Central memory CD8-positive, alpha-beta T cell (primary cell): Measurements from ENCODE around the gene LRRC42.

Experiments used
- ATAC-seq: fragments of 150-1000 bp; cut with Tn5 transposase; replicated peaks from 2 replicates; pipeline ENCODE4 v1.10.0; 2022; ENCODE audit warnings: mild to moderate bottlenecking, moderate FRiP score, moderate number of reproducible peaks; ENCODE audit not compliant: poor library complexity, severe bottlenecking; ENCODE audit errors: extremely low read depth
- DNase-seq, 2 donors: peaks; one replicate each; pipeline ENCODE4 v3.0.0; 2021; ENCODE audit warnings: low spot score in 2 of 2
- H3K27ac Mint-ChIP-seq: one replicate; pipeline ENCODE4 v1.8.0; 2022; ENCODE audit warnings: low read depth, mild to moderate bottlenecking, moderate library complexity, mixed read lengths
- H3K27me3 Mint-ChIP-seq: one replicate; pipeline ENCODE4 v1.8.0; 2022; ENCODE audit warnings: mixed read lengths
- H3K36me3 Mint-ChIP-seq: one replicate; pipeline ENCODE4 v1.8.0; 2022; ENCODE audit warnings: mild to moderate bottlenecking, moderate library complexity, mixed read lengths; ENCODE audit not compliant: insufficient read depth
- H3K4me1 Mint-ChIP-seq: one replicate; pipeline ENCODE4 v1.8.0; 2022; ENCODE audit warnings: mixed read lengths
- H3K4me3 Mint-ChIP-seq: one replicate; pipeline ENCODE4 v1.8.0; 2022; ENCODE audit warnings: mild to moderate bottlenecking, moderate library complexity, mixed read lengths
- H3K9me3 Mint-ChIP-seq: one replicate; pipeline ENCODE4 v1.8.0; 2022; ENCODE audit warnings: mixed read lengths

Gene LRRC42

DNA sequence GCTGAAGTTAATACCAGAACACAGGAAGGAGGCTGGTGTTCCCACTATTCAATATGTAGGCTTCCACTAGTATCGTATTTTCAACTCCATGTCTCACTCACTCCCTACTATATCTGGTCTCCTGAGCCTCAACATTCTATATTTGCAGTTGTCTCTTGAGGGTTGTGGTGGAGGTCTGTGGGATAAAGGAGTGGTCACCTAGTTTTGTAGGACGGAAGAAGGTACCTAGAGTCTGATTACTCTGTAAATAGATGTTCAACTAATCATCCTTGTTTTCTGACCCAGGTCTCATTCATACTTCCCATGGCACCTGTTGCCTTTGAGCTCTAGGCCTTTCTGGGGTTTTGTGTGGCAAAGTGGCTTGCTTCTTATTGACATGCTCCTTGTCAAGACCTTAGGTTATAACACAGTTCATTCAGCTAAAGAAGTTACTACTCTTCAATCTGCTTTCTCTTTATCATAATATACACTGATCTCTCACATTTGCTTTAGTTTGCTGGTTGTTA lies 18.7 kb upstream of the LRRC42 start:
- no peak for DNase-seq
- peaks cover 34% of the 10 kb centered on the region for H3K36me3 Mint-ChIP-seq
- no peak for ATAC-seq
- peak overlapping the region; percentile 6 for H3K27ac Mint-ChIP-seq
- H3K27me3 Mint-ChIP-seq = no peaks in the 10 kb centered on the region
- H3K4me3 Mint-ChIP-seq = no peak overlapping the region
- H3K9me3 Mint-ChIP-seq = no peaks in the 10 kb centered on the region
- H3K4me1 Mint-ChIP-seq = peaks cover 15% of the 10 kb centered on the region

DNA sequence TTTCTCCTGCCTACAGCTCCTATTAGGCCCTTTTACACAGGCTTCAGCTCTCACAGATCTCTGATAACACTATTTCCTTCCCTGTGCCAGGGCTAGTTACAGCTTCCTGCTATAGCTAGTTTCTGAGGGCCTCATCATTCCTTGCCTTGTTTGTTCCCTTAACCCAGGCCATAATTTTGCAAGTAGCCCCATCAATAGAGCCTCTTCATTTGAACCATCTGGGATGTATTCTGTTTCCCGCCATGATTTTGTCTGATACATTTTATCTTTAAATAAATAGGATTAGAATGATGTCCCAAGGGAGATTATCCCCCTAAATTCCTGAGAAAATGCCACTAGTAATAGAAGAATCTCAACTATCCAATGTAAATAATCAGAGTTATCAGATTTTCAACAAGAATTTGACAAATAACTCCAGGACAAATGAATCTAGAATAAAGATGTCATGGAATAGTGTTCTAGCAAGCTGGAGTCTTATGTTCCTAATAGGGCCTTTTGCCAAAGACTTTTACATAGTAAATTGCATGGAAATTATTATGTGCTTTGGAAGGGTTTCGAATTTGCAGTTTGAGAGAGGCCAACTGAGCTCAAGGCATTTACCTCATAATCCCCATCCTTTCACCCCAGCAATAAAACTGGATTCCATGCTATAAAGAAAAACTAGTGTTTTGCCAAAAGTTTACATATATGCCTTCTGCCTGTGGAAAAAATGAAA lies 16.7 kb upstream of the LRRC42 start:
- ATAC-seq = no peak
- peaks cover 15% of the 10 kb centered on the region for H3K4me1 Mint-ChIP-seq
- peak overlapping the region; percentile 6 for H3K27ac Mint-ChIP-seq

DNA sequence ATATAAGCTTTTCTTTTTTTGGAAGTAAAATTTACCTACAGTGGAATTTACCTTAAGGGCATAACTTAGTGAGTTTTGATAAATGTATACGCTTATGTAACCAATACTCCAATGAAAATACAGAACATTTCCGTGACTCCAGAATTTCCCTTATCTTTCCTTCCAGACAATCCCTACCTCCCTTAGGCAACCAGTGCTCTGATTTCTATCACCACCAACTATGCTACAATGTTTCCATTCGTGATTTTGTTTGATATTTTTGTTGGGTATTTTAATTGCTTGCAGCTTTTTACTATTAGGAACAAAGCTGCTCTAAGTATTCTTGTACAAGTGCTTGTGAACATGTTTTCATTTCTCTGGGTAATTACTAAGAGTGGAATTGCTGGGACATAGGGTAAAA lies 15.2 kb upstream of the LRRC42 start:
- Mint-ChIP-seq H3K4me1 (peaks cover 15% of the 10 kb centered on the region), H3K9me3 (no peaks in the 10 kb centered on the region), H3K4me3 (no peak overlapping the region), H3K27ac (no peak overlapping the region), H3K27me3 (no peaks in the 10 kb centered on the region), H3K36me3 (peaks cover 29% of the 10 kb centered on the region)
- ATAC-seq = no peak
- DNase-seq = no peak

More for the DNA sequence above, 16.7 kb upstream of the LRRC42 start:
- no peaks in the 10 kb centered on the region for H3K27me3 Mint-ChIP-seq
- H3K9me3 Mint-ChIP-seq = no peaks in the 10 kb centered on the region
- no peak overlapping the region for H3K4me3 Mint-ChIP-seq
- H3K36me3 Mint-ChIP-seq = peaks cover 29% of the 10 kb centered on the region
- no peak for DNase-seq

DNA sequence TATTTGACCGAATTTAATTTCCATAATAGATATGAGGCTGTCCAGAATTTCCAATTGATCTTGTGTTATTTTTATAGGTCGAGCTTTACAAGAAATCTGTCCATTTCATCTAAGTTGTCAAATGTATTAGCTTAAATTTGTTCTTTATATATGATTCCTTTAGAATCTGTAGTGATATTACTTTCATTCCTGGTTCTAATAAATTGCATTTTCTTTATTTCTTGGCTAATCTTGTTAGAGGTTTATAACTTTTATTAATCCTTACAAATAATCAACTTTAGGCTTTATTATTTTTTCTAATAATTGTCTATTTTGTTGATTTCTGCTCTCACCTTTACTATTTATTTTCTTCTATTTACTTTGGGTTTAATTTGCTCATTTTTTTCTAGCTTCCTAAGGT lies 14.6 kb upstream of the LRRC42 start:
- Mint-ChIP-seq H3K27ac (no peak overlapping the region), H3K36me3 (peaks cover 28% of the 10 kb centered on the region), H3K9me3 (no peaks in the 10 kb centered on the region), H3K4me1 (peaks cover 16% of the 10 kb centered on the region), H3K4me3 (no peak overlapping the region), H3K27me3 (no peaks in the 10 kb centered on the region)
- ATAC-seq = no peak
- no peak for DNase-seq

DNA sequence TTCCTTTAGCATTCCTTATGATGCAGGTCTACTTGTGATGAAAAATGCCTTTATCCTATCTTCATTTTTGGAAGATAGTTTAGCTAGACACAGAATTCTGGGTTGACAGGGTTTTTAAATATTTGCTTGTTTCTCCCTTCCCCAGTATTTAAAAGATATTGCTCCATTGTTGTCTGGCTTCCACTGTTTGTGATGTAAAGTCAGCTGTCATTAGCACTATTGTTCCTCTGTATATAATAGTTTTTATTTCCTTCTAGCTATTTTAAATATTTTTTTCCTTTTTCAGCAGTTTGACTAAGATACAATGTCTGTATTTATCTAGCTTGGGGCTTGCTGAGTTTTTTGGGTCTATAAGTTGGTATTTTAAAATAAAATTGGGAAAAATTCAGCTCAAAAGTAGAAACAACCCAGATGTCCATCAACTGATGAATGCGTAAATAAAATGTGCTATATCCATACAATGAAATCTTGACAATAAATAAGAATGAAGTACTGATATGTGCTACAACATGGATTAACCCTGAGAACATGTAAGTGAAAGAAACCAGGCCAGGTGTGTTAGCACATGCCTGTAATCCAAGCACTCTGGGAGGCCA lies 11.9 kb upstream of the LRRC42 start:
- Mint-ChIP-seq H3K27ac (no peak overlapping the region), H3K4me1 (peaks cover 25% of the 10 kb centered on the region), H3K4me3 (no peak overlapping the region), H3K9me3 (no peaks in the 10 kb centered on the region), H3K27me3 (no peaks in the 10 kb centered on the region), H3K36me3 (peaks cover 35% of the 10 kb centered on the region)
- no peak for ATAC-seq
- DNase-seq = no peak

DNA sequence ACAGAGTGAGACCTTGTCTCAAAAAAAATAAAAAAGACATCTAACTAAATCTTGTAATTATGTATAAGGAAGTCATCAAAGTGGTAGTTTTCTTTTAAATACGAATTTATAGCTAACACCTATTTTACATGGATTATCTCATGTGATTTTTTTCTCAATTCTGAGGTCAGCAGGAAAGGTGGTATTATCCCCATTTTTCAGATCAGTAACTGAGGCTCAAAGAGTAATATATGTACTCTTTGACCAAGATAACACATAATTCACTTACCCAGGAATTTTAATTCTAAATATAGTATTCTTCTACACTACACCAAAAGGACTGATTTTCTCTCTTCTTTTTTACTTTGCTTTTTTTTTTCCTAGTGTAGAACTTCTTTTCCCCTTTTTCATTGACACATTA lies 9.7 kb upstream of the LRRC42 start:
- no peak for DNase-seq
- no peak for ATAC-seq
- Mint-ChIP-seq H3K4me1 (peaks cover 29% of the 10 kb centered on the region), H3K36me3 (peaks cover 27% of the 10 kb centered on the region), H3K9me3 (no peaks in the 10 kb centered on the region), H3K27ac (peak overlapping the region; percentile 52), H3K27me3 (no peaks in the 10 kb centered on the region), H3K4me3 (no peak overlapping the region)

DNA sequence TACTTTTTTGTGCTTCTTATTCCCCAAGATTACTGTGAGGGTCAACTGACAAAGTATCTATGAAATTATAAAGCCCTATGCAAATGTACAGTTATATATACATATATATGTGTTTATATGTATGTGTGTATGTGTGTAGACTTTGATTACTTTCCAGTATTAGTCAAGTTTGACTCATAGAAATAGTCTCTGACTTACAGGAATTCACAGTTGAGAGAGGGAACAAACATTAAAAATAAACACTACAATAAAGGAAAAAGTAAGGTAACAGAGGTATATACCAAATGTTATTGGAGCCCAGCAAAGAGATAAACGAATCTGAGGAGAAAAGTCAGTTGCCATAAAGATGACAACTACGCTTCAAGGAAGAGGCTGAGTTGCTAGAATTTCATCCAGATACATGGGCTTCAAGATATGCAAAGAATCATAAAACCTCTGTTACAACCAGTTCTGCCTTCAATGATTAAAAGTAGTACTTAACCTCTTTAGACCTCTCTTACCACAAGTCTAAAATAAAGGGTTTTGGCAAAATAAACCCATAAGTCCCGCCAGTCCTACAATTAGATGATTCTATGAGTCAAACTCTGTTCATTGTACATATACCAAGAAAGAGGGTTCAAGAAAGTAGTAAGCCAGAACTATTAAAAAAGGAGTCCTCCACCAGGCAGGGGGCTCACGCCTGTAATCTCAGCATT lies 7.9 kb upstream of the LRRC42 start:
- Mint-ChIP-seq H3K9me3 (no peaks in the 10 kb centered on the region), H3K4me1 (peaks cover 38% of the 10 kb centered on the region), H3K27me3 (no peaks in the 10 kb centered on the region), H3K36me3 (peaks cover 26% of the 10 kb centered on the region), H3K4me3 (no peak overlapping the region), H3K27ac (no peak overlapping the region)
- ATAC-seq (no peak), DNase-seq (no peak)

DNA sequence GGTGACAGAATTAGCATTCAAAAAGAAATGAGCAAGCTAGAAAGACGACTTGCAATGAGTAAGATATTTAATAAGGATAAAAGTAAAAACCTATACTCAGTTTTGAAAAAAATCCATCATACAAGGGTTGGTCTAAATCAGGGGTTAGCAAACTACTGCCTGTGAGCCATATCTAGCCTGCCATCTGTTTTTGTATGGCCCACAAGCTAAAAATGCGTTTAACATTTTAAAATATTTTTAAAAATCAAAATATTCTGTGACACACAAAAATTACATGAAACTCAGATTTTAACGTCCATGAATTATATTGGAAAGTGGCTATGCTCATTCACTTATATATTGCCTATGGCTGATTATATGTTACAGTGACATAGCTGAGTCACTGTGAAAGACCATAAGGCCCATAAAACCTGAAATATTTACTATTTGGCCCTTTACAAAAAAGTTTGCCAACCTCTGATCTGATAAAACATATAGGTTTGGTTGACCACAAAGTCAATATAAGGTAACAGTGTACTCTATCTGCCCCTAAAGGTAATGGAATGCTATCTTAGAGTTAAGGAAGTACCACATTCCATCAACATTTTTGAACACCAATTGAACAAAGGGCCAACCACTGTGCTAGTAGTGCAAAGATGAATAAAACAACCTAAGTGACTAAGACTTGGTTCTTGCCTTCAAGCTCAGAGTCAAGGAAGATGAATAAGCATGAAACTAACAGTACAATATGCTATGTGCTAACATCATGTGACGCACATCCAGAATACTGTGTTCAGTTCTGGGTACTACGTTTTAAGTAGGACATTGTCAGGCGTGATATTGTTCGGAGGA lies 3.8 kb upstream of the LRRC42 start:
- H3K27ac Mint-ChIP-seq = peak overlapping the region; percentile 47
- no peak for DNase-seq
- no peak for ATAC-seq
- peaks cover 62% of the 10 kb centered on the region for H3K4me1 Mint-ChIP-seq
- no peaks in the 10 kb centered on the region for H3K27me3 Mint-ChIP-seq
- H3K36me3 Mint-ChIP-seq = peaks cover 24% of the 10 kb centered on the region
- H3K4me3 Mint-ChIP-seq = peak overlapping the region; percentile 87
- H3K9me3 Mint-ChIP-seq = no peaks in the 10 kb centered on the region

DNA sequence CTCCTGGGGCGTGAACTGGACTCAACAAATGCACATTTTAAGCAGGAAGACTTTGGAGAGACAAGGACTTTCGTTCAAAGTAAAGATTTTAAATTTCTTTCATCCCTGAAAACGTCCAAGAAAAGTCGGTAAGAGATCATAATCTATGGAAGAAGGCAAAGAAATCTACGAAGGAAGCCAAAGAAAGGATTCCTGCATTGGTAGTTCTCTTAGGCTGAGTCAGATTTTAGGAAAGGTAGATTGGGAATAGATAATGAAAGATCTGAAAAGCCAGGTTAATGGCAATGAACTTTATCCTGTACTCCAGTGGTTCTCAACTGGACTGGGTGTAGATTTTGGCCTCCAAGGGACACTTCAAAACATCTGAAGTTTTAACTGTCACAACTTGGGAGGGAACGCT lies 3.1 kb upstream of the LRRC42 start:
- DNase-seq = no peak
- H3K4me1 Mint-ChIP-seq = peaks cover 57% of the 10 kb centered on the region
- H3K27ac Mint-ChIP-seq = peak overlapping the region; percentile 47
- peaks cover 19% of the 10 kb centered on the region for H3K36me3 Mint-ChIP-seq
- H3K27me3 Mint-ChIP-seq = no peaks in the 10 kb centered on the region
- no peak for ATAC-seq
- no peaks in the 10 kb centered on the region for H3K9me3 Mint-ChIP-seq
- H3K4me3 Mint-ChIP-seq = peak overlapping the region; percentile 87

DNA sequence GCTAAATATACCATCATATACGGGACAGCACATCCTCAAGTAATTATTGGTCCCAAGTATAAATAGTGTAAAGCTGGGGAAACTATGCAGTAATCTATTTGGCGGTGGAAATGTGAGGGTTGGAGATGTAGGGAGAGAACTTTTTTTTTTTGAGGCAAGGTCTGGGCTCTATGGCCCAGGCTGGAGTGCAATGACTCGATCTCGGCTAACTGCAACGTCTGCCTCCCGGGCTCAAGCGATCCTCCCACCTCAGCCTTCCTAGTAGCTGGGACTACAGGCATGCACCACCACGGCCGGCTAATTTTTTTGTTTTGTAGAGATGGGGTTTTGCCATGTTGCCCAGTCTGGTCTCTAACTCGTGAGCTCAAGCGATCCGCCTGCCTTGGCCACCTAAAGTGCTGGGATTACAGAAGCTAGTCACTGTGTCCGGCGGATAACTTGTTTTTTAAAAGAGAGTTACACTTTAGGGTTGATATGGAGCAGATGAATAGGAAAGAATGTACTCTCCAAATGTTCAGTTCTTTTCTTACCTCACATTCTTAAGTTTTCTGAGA lies 2.6 kb upstream of the LRRC42 start:
- ATAC-seq (no peak), DNase-seq (no peak)
- peak overlapping the region; percentile 47 for H3K27ac Mint-ChIP-seq
- no peaks in the 10 kb centered on the region for H3K9me3 Mint-ChIP-seq
- H3K36me3 Mint-ChIP-seq = peaks cover 18% of the 10 kb centered on the region
- H3K27me3 Mint-ChIP-seq = no peaks in the 10 kb centered on the region
- H3K4me1 Mint-ChIP-seq = peaks cover 52% of the 10 kb centered on the region
- H3K4me3 Mint-ChIP-seq = peak overlapping the region; percentile 87

DNA sequence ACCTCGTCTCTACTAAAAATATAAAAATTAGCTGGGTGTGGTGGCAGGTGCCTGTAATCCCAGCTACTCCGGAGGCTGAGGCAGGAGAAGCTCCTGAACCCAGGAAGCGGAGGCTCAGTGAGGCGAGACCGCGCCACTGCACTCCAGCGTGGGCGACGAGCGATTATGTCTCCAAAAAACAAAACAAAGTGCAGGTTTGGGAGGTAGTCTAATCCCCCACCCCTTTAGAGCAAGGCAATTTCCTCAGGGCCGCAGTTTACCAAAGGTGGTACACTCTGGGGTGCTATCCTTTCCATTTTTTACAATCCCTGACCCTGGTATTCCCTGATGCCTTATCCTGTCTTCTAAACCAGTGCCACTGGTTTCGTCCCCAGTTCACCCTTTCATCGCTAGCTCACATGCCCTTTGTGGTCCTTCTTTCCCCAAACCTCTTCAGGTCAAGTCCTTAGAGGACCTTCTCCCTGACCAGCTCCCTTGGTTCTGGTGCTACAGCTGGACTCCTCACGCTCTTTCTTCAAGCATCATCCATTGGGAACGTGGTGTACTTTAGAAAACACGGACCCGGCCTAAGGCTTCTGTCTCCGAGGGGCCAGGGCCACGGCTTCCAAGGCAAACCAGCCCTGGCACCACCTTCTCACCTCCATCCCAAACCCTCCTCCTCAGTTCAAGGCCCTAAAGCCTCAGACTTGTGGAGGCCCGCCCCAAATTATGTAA lies 1.5 kb upstream of the LRRC42 start:
- Mint-ChIP-seq H3K9me3 (no peaks in the 10 kb centered on the region), H3K4me1 (peaks cover 46% of the 10 kb centered on the region)

DNA sequence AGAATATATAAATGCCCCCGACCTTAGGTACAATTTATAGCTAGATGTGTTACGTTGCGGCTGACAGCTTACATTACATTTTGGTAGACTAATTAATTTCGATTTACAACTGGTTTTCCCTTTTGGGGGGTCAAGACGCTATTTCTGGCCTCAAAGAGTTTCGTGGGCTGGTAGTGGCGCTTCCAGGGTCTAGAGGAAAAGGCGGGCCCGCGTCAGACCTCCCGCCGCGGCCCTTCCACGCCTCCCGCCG lies 1.0 kb upstream of the LRRC42 start:
- H3K27ac Mint-ChIP-seq = peak overlapping the region; percentile 88
- H3K4me1 Mint-ChIP-seq = peaks cover 43% of the 10 kb centered on the region
- ATAC-seq (peak; percentile 0), DNase-seq (no peak)
- H3K36me3 Mint-ChIP-seq = peaks cover 11% of the 10 kb centered on the region
- no peaks in the 10 kb centered on the region for H3K27me3 Mint-ChIP-seq
- no peaks in the 10 kb centered on the region for H3K9me3 Mint-ChIP-seq
- H3K4me3 Mint-ChIP-seq = peak overlapping the region; percentile 87

More for the DNA sequence above, 1.5 kb upstream of the LRRC42 start:
- H3K27ac Mint-ChIP-seq = peak overlapping the region; percentile 88
- peak overlapping the region; percentile 87 for H3K4me3 Mint-ChIP-seq
- no peak for ATAC-seq
- peaks cover 11% of the 10 kb centered on the region for H3K36me3 Mint-ChIP-seq
- no peaks in the 10 kb centered on the region for H3K27me3 Mint-ChIP-seq
- DNase-seq = no peak
